Measurements from ENCODE around the gene PTK7. TPM values are rescaled to one million over a fixed set of nuclear protein-coding genes. Genes with fewer than 3 reads are reported as not detected.

PTK7 gene
- total and polyA plus RNA-seq, 2 donors (not counting 3 experiments of a cell fraction or from before 2014, with no cell fraction given), result 41.9 to 65.6 TPM

DNA sequence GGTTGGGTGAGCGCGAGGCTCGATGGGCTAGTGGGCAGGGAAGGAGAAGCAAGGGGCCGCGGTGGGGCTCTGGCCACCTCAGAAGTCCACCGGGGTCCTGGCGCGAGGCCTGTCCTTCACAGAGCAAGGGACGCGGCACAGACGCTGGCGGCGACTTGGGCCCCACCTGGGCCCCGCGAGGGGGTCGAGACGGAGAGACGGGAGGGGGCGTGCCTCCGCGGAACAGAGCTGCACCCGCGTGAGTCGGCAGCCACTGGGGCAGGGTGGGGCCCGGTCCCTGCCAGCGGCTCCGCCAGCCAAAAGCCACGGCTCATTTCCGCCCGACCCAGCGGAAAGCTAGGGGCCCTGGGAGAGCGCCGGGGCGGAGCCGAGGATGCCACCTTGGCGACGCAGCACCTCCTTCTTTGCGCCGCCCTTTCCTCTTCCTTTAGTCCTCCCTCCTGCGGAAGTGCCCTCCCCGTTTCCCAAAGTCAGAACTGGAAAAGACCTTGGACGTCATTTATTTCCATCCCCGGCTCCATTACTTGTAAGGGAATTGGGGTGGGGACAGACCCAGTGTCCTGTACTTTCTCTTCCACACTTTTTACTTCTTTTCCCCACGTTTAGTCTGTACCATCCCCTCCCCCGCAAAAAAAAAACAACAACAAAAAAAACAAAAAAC, 22.4 kb upstream of the PTK7 start, which contains the start of gene CUL7:
CUL7 (minus strand) TSS at position 307 of the 661 bp plus-strand sequence. CDS start 1,063 bp downstream, outside the sequence.
- Histone ChIP-seq H3K27me3 (ENCODE audit: control insufficient read depth in 2 of 2, insufficient read depth in 2 of 2, low read length in 2 of 2) (no peaks in the 10 kb centered on the region), H3K4me1 (ENCODE audit: control insufficient read depth, extremely low read depth, insufficient read depth, low read length) (peaks cover 16% of the 10 kb centered on the region), H3K79me2 (ENCODE audit: control insufficient read depth, insufficient read depth, low read length) (peaks cover 11% of the 10 kb centered on the region), H4K20me1 (replicated peaks; ENCODE audit: control insufficient read depth, extremely low read depth, insufficient read depth, low read length) (no peaks in the 10 kb centered on the region), H3K4me2 (ENCODE audit: insufficient read depth, low read length) (peak within 1 kb of the TSS; percentile 44), H3K9me3 (replicated peaks; ENCODE audit: control insufficient read depth, insufficient read depth, low read length) (no peaks in the 10 kb centered on the region), H3K9me1 (replicated peaks; ENCODE audit: control insufficient read depth, extremely low read depth, insufficient read depth, low read length) (no peaks in the 10 kb centered on the region), H3K4me3 (replicated peaks in 1 of 3; ENCODE audit: insufficient read depth in 1 of 3, low read depth in 1 of 3, low read length in 3 of 3) (peak within 1 kb of the TSS; percentile 30 to 64 (median 40)), H2AFZ (ENCODE audit: low read depth, low read length) (peak within 1 kb of the TSS; percentile 8), H3K27ac (ENCODE audit: insufficient read depth, low read depth, low read length) (peak within 1 kb of the TSS; percentile 82), H3K9ac (replicated peaks; ENCODE audit: extremely low read depth, insufficient read depth, low read length) (peak within 1 kb of the TSS; percentile 81), H3K36me3 (ENCODE audit: control insufficient read depth in 2 of 2, extremely low read depth in 1 of 2, insufficient read depth in 2 of 2, low read length in 2 of 2) (peaks cover 0 to 11% of the 10 kb centered on the region in 2 experiments)
- dilution Hi-C loops (cut with MboI; ENCODE audit: extremely low pct_ligation_motif_present, low sequenced_read_pairs) (no loop called here), intact Hi-C loops (cut with micrococcal nuclease) (loop anchor here (1.0 to 2.0 kb wide), 3 partner anchors 33 to 69 kb away; partner anchors contain the start of genes KLHDC3, PPP2R5D and RRP36)
- no TSS peak for BruUV-seq (replicated peaks)
- peak; percentile 97 for FAIRE-seq
- POLR2A ChIA-PET, result interaction anchor here (0.7 to 0.8 kb wide), 4 partner anchors 33 to 316 kb away, joined by 3 to 7 read pairs (median 5); partner anchors contain the start of genes KLHDC3, MEA1, RRP36 and ZNF318
- TF ChIP-seq EZH2 (IDR thresholded peaks at IDR 0.05; ENCODE audit: borderline replicate concordance, low read depth, low read length, severe bottlenecking), result no peak
- TF ChIP-seq, protein P1, sequence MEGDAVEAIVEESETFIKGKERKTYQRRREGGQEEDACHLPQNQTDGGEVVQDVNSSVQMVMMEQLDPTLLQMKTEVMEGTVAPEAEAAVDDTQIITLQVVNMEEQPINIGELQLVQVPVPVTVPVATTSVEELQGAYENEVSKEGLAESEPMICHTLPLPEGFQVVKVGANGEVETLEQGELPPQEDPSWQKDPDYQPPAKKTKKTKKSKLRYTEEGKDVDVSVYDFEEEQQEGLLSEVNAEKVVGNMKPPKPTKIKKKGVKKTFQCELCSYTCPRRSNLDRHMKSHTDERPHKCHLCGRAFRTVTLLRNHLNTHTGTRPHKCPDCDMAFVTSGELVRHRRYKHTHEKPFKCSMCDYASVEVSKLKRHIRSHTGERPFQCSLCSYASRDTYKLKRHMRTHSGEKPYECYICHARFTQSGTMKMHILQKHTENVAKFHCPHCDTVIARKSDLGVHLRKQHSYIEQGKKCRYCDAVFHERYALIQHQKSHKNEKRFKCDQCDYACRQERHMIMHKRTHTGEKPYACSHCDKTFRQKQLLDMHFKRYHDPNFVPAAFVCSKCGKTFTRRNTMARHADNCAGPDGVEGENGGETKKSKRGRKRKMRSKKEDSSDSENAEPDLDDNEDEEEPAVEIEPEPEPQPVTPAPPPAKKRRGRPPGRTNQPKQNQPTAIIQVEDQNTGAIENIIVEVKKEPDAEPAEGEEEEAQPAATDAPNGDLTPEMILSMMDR (IDR thresholded peaks at IDR 0.05; ENCODE audit: extremely low read depth in 1 of 2, insufficient read depth in 1 of 2, low read depth in 1 of 2, low read length in 2 of 2), result no peak
- TF ChIP-seq POLR2AphosphoS5 (IDR thresholded peaks at IDR 0.05; ENCODE audit: insufficient read depth, low read depth, low read length), result peak; percentile 100
- TF ChIP-seq POLR2A (IDR thresholded peaks at IDR 0.05; ENCODE audit: low read depth, low read length), result peak; percentile 99
- no peak for TF ChIP-seq MYC (IDR thresholded peaks at IDR 0.05; ENCODE audit: low read depth, low read length)
- TF ChIP-seq, protein P2, sequence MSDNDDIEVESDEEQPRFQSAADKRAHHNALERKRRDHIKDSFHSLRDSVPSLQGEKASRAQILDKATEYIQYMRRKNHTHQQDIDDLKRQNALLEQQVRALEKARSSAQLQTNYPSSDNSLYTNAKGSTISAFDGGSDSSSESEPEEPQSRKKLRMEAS (IDR thresholded peaks at IDR 0.05; ENCODE audit: insufficient read depth, insufficient read length), result no peak
- CTCF ChIA-PET, result interaction anchor here (0.6 to 1.4 kb wide), 9 partner anchors 9 to 94 kb away, joined by 3 to 5 read pairs (median 4); partner anchors contain the start of genes KLHDC3, MEA1, PEX6 and RRP36
- DNase-seq (ENCODE audit: low read depth, low spot score), result peak; percentile 95
